Measurements from ENCODE around the gene AMN.

The AMN gene

GRCh38 chr14:102898776-102899515, 23.5 kb upstream of the AMN start:
- FAIRE-seq, result no peak

GRCh38 chr14:102899516-102899900, 23.0 kb upstream of the AMN start:
- no peak for DNase-seq (ENCODE audit: low spot score)
- no peak for FAIRE-seq

More at GRCh38 chr14:102898776-102899515, 23.5 kb upstream of the AMN start:
- no peak for DNase-seq (ENCODE audit: low spot score)

GRCh38 chr14:102900631-102901571, 21.6 kb upstream of the AMN start:
- FAIRE-seq (no peak), DNase-seq (ENCODE audit: low spot score) (no peak)

- FAIRE-seq, result no peak
- DNase-seq (ENCODE audit: low spot score), result no peak
These were observed 20.8 kb upstream of the AMN start for GRCh38 chr14:102901633-102902032.

- no peak for FAIRE-seq
These were observed 20.4 kb upstream of the AMN start for GRCh38 chr14:102902086-102902485.

GRCh38 chr14:102902523-102903247, 19.8 kb upstream of the AMN start:
- FAIRE-seq (no peak), DNase-seq (ENCODE audit: low spot score) (no peak)

More at GRCh38 chr14:102902086-102902485, 20.4 kb upstream of the AMN start:
- DNase-seq (ENCODE audit: low spot score), result no peak

- FAIRE-seq, result no peak
These were observed 19.1 kb upstream of the AMN start for GRCh38 chr14:102903248-102903888.

GRCh38 chr14:102903889-102904512, 18.5 kb upstream of the AMN start:
- DNase-seq (ENCODE audit: low spot score) (no peak), FAIRE-seq (no peak)

More at GRCh38 chr14:102903248-102903888, 19.1 kb upstream of the AMN start:
- no peak for DNase-seq (ENCODE audit: low spot score)

GRCh38 chr14:102905116-102906108, 17.1 kb upstream of the AMN start:
- FAIRE-seq, result no peak

GRCh38 chr14:102906616-102907302, 15.7 kb upstream of the AMN start:
- DNase-seq (ENCODE audit: low spot score) (no peak), FAIRE-seq (no peak)

More at GRCh38 chr14:102905116-102906108, 17.1 kb upstream of the AMN start:
- DNase-seq (ENCODE audit: low spot score), result no peak

- no peak for FAIRE-seq
These were observed 15.1 kb upstream of the AMN start for GRCh38 chr14:102907303-102907844.

GRCh38 chr14:102907980-102908730, 14.3 kb upstream of the AMN start:
- no peak for DNase-seq (ENCODE audit: low spot score)

More at GRCh38 chr14:102907303-102907844, 15.1 kb upstream of the AMN start:
- DNase-seq (ENCODE audit: low spot score), result no peak

GRCh38 chr14:102908766-102909455, 13.6 kb upstream of the AMN start:
- DNase-seq (ENCODE audit: low spot score) (no peak), FAIRE-seq (no peak)

More at GRCh38 chr14:102907980-102908730, 14.3 kb upstream of the AMN start:
- FAIRE-seq, result no peak

- FAIRE-seq (no peak), DNase-seq (ENCODE audit: low spot score) (no peak)
These were observed 13.0 kb upstream of the AMN start for GRCh38 chr14:102909462-102909861.

GRCh38 chr14:102909911-102910310, 12.6 kb upstream of the AMN start:
- FAIRE-seq, result no peak
- no peak for DNase-seq (ENCODE audit: low spot score)

- FAIRE-seq, result no peak
- DNase-seq (ENCODE audit: low spot score), result no peak
These were observed 12.0 kb upstream of the AMN start for GRCh38 chr14:102910442-102910841.

- FAIRE-seq (no peak), DNase-seq (ENCODE audit: low spot score) (no peak)
These were observed 10.9 kb upstream of the AMN start for GRCh38 chr14:102911541-102911951.

Data from RCC 7860 (cell line).